Myocyte (in vitro differentiated cells): ENCODE measurements around the gene MYH11. TPM values are rescaled to one million over a fixed set of nuclear protein-coding genes. Genes with fewer than 3 reads are reported as not detected.
A peak's percentile ranks its signal among the peaks of the same experiment; 100 is the strongest.
"Not testable (repeated sequence)": the region's sequence is repeated elsewhere in the genome, so short reads cannot be mapped to it uniquely, and the experiment has no call there.

ENCODE experiments used
- DNase-seq: peaks from one replicate; pipeline ENCODE4 v3.0.0-alpha.2; 2012; ENCODE audit warnings: low read depth
- total RNA-seq: library from RNA; depleted of rRNA; stranded (reverse); fragments of >200 nt; gene quantifications from 2 replicates; pipeline ENCODE4 v1.2.3, GENCODE V29; 2014

Gene MYH11
- total RNA-seq, 1 donor from 2014 or later = 0.03 TPM

GRCh38 chr16:15757077-15757386 is 99.8 kb downstream of the MYH11 start:
- DNase-seq = no peak

- DNase-seq = no peak
Observed at GRCh38 chr16:15754821-15755534, 101.8 kb downstream of the MYH11 start.

- no peak for DNase-seq
Observed at GRCh38 chr16:15752717-15753488, 103.9 kb downstream of the MYH11 start.

GRCh38 chr16:15751940-15752339 is 104.9 kb downstream of the MYH11 start:
- DNase-seq = no peak

GRCh38 chr16:15749985-15750384 is 106.8 kb downstream of the MYH11 start:
- DNase-seq = no peak

- no peak for DNase-seq
Observed at GRCh38 chr16:15749371-15749770, 107.5 kb downstream of the MYH11 start.

- no peak for DNase-seq
Observed at GRCh38 chr16:15748654-15749053, 108.2 kb downstream of the MYH11 start.

GRCh38 chr16:15747937-15748336 is 108.9 kb downstream of the MYH11 start:
- DNase-seq = no peak

GRCh38 chr16:15746332-15746731 is 110.5 kb downstream of the MYH11 start:
- DNase-seq = no peak

- no peak for DNase-seq
Observed at GRCh38 chr16:15743657-15744056, 113.2 kb downstream of the MYH11 start.

- no peak for DNase-seq
Observed at GRCh38 chr16:15742716-15743115, 114.1 kb downstream of the MYH11 start.

- no peak for DNase-seq
Observed at GRCh38 chr16:15741207-15741871, 115.5 kb downstream of the MYH11 start.

- DNase-seq = peak; percentile 8
Observed at GRCh38 chr16:15739950-15740349, 116.9 kb downstream of the MYH11 start.

GRCh38 chr16:15739464-15739863 is 117.4 kb downstream of the MYH11 start:
- no peak for DNase-seq

- DNase-seq = no peak
Observed at GRCh38 chr16:15737140-15737644, 119.6 kb downstream of the MYH11 start.

- no peak for DNase-seq
Observed at GRCh38 chr16:15736529-15736928, 120.3 kb downstream of the MYH11 start.

- no peak for DNase-seq
Observed at GRCh38 chr16:15735610-15736009, 121.2 kb downstream of the MYH11 start.

- no peak for DNase-seq
Observed at GRCh38 chr16:15732416-15732815, 124.4 kb downstream of the MYH11 start.

GRCh38 chr16:15729152-15729551 is 127.7 kb downstream of the MYH11 start:
- DNase-seq = no peak

GRCh38 chr16:15727697-15728096 is 129.1 kb downstream of the MYH11 start:
- not testable (repeated sequence) for DNase-seq

- no peak for DNase-seq
Observed at GRCh38 chr16:15726715-15727114, 130.1 kb downstream of the MYH11 start.

GRCh38 chr16:15725641-15726240 is 131.1 kb downstream of the MYH11 start:
- no peak for DNase-seq
